CD4-positive, alpha-beta T cell (primary cell): ENCODE data around the gene OPCML. TPM values are rescaled to one million over a fixed set of nuclear protein-coding genes. Genes with fewer than 3 reads are reported as not detected.

Experiments
- ATAC-seq: fragments of 200-7000 bp; cut with Tn5 transposase; one replicate; pipeline ENCODE4 v1.10.0; 2022; ENCODE audit warnings: mild to moderate bottlenecking; ENCODE audit not compliant: poor library complexity
- CTCF ChIA-PET: fragments of 350-600 bp; sonication (Branson Sonifier 250); formaldehyde crosslinking; loops from one replicate; lab custom pipeline; 2021; ENCODE audit warnings: antibody characterized with exemption, inconsistent platforms; lab: Charles Lee
- POLR2A ChIA-PET: fragments of 350-600 bp; sonication (Branson Sonifier 250); formaldehyde crosslinking; loops from one replicate; lab custom pipeline; 2021; ENCODE audit warnings: antibody characterized with exemption, inconsistent platforms; lab: Charles Lee
- DNase-seq, 14 experiments: peaks; one replicate each; pipeline ENCODE4 v3.0.0-alpha.2; 2013 to 2020; ENCODE audit warnings: mixed read lengths in 2 of 14
- H3K27ac ChIP-seq, 2 donors: one replicate each; pipeline versions ENCODE4 v1.5.1 to v1.7.0; 2013; ENCODE audit warnings: low read length in 2 of 2, low read depth in 1 of 2, mild to moderate bottlenecking in 1 of 2
- H3K27me3 ChIP-seq, 2 experiments: 1 replicate in 1 of 2; 2 replicates in 1 of 2; pipeline versions ENCODE4 v1.6.1 to v1.7.0; 2013; ENCODE audit warnings: low read length in 2 of 2, control low read depth in 1 of 2, mild to moderate bottlenecking in 1 of 2, moderate library complexity in 1 of 2; ENCODE audit not compliant: insufficient read depth in 2 of 2, control insufficient read depth in 1 of 2
- H3K36me3 ChIP-seq: one replicate; pipeline ENCODE4 v1.6.1; 2013; ENCODE audit warnings: low read length, control low read depth; ENCODE audit not compliant: insufficient read depth
- H3K4me1 ChIP-seq: one replicate; pipeline ENCODE4 v1.6.1; 2013; ENCODE audit warnings: low read length, control low read depth; ENCODE audit not compliant: insufficient read depth
- H3K4me3 ChIP-seq: one replicate; pipeline ENCODE4 v1.5.1; 2013; ENCODE audit warnings: mild to moderate bottlenecking, low read length, moderate library complexity
- H3K9me3 ChIP-seq, 2 experiments: 1 replicate in 1 of 2; 2 replicates in 1 of 2; pipeline versions ENCODE4 v1.6.1 to v1.7.0; 2013; ENCODE audit warnings: low read length in 2 of 2, mild to moderate bottlenecking in 2 of 2, control low read depth in 1 of 2, moderate library complexity in 1 of 2; ENCODE audit not compliant: control insufficient read depth in 1 of 2, insufficient read depth in 1 of 2
- H3K27ac Mint-ChIP-seq: one replicate; pipeline ENCODE4 v1.8.0; 2020; ENCODE audit warnings: mixed read lengths
- H3K27me3 Mint-ChIP-seq: one replicate; pipeline ENCODE4 v1.8.0; 2021; ENCODE audit warnings: mixed read lengths
- H3K36me3 Mint-ChIP-seq: one replicate; pipeline ENCODE4 v1.8.0; 2021; ENCODE audit warnings: low read depth, mixed read lengths
- H3K4me1 Mint-ChIP-seq: one replicate; pipeline ENCODE4 v1.8.0; 2021; ENCODE audit warnings: low read depth, mixed read lengths
- H3K4me3 Mint-ChIP-seq: one replicate; pipeline ENCODE4 v1.8.0; 2020; ENCODE audit warnings: mild to moderate bottlenecking, mixed read lengths
- H3K9me3 Mint-ChIP-seq: one replicate; pipeline ENCODE4 v1.8.0; 2020; ENCODE audit warnings: mixed read lengths
- CTCF ChIP-seq: fragments of 200-600 bp; IDR thresholded peaks from one replicate; pipeline ENCODE4 v1.8.0; 2022; ENCODE audit warnings: antibody characterized with exemption, mild to moderate bottlenecking
- intact Hi-C, 2 experiments: fragments of 100-400 bp; cut with DNase I in 1 of 2; cut with micrococcal nuclease in 1 of 2; formaldehyde crosslinking; loops; one replicate each; pipeline versions ENCODE4 v1.15.1 to v1.9.0; 2023 to 2025; cut with DNase I, micrococcal nuclease
- total RNA-seq, 174 experiments: library from RNA in 2 of 174; stranded (reverse) in 2 of 174; gene quantifications; one replicate each; pipeline ENCODE4 v1.2.3 and lab custom pipeline; 2021 to 2026

Gene OPCML
- total RNA-seq, 2 experiments from 2014 or later, result not detected

- ATAC-seq (no peak), DNase-seq (no peak)
- H3K36me3 Mint-ChIP-seq, result no peaks in the 10 kb centered on the region
- H3K4me1 Mint-ChIP-seq, result no peaks in the 10 kb centered on the region
- no peaks in the 10 kb centered on the region for H3K36me3 ChIP-seq
- intact Hi-C loops, result no loop called here
- H3K27me3 ChIP-seq, result no peaks in the 10 kb centered on the region
- H3K9me3 Mint-ChIP-seq, result no peaks in the 10 kb centered on the region
- H3K27ac ChIP-seq, result no peak overlapping the region
- H3K27ac Mint-ChIP-seq, result no peak overlapping the region
- H3K9me3 ChIP-seq, result no peaks in the 10 kb centered on the region
- no peaks in the 10 kb centered on the region for H3K27me3 Mint-ChIP-seq
- no peak overlapping the region for H3K4me3 ChIP-seq
- TF ChIP-seq CTCF, result no peak
- H3K4me1 ChIP-seq, result no peaks in the 10 kb centered on the region
- CTCF ChIA-PET, result no interaction called here
- POLR2A ChIA-PET, result no interaction called here
- H3K4me3 Mint-ChIP-seq, result no peak overlapping the region
Observed at GRCh38 chr11:132862137-132862536, 670.2 kb downstream of the OPCML start.

GRCh38 chr11:132859306-132859705, 673.0 kb downstream of the OPCML start:
- H3K4me1 Mint-ChIP-seq, result no peaks in the 10 kb centered on the region
- H3K36me3 ChIP-seq, result no peaks in the 10 kb centered on the region
- DNase-seq, result no peak
- no peak overlapping the region for H3K27ac ChIP-seq
- no peaks in the 10 kb centered on the region for H3K36me3 Mint-ChIP-seq
- no peaks in the 10 kb centered on the region for H3K27me3 Mint-ChIP-seq
- H3K27ac Mint-ChIP-seq, result no peak overlapping the region
- ChIA-PET POLR2A (no interaction called here), CTCF (no interaction called here)
- intact Hi-C loops, result no loop called here
- no peak for ATAC-seq
- no peak for TF ChIP-seq CTCF
- no peaks in the 10 kb centered on the region for H3K4me1 ChIP-seq
- no peak overlapping the region for H3K4me3 Mint-ChIP-seq
- H3K9me3 ChIP-seq, result no peaks in the 10 kb centered on the region
- no peak overlapping the region for H3K4me3 ChIP-seq
- H3K9me3 Mint-ChIP-seq, result no peaks in the 10 kb centered on the region
- no peaks in the 10 kb centered on the region for H3K27me3 ChIP-seq

- DNase-seq (no peak), ATAC-seq (no peak)
- Mint-ChIP-seq H3K36me3 (no peaks in the 10 kb centered on the region), H3K27ac (no peak overlapping the region), H3K27me3 (no peaks in the 10 kb centered on the region), H3K4me3 (no peak overlapping the region), H3K9me3 (no peaks in the 10 kb centered on the region), H3K4me1 (no peaks in the 10 kb centered on the region)
- no peaks in the 10 kb centered on the region for H3K27me3 ChIP-seq
- H3K4me1 ChIP-seq, result no peaks in the 10 kb centered on the region
- H3K27ac ChIP-seq, result no peak overlapping the region
- ChIA-PET POLR2A (no interaction called here), CTCF (no interaction called here)
- H3K36me3 ChIP-seq, result no peaks in the 10 kb centered on the region
- no peak overlapping the region for H3K4me3 ChIP-seq
- intact Hi-C loops, result no loop called here
- no peak for TF ChIP-seq CTCF
- H3K9me3 ChIP-seq, result no peaks in the 10 kb centered on the region
Observed at GRCh38 chr11:132858223-132858622, 674.1 kb downstream of the OPCML start.
